Large intestine (tissue), 3 donors: ENCODE results near the gene ACKR1. TPM values are rescaled to one million over a fixed set of nuclear protein-coding genes. Genes with fewer than 3 reads are reported as not detected.

Experiments
- DNase-seq, 2 donors: peaks; one replicate each; pipeline versions ENCODE4 v3.0.0 to v3.0.0-alpha.2; 2013
- H3K27ac ChIP-seq: one replicate; pipeline ENCODE4 v1.5.1; 2013; ENCODE audit warnings: low read length
- H3K27me3 ChIP-seq: 2 replicates; pipeline ENCODE4 v1.6.1; 2013; ENCODE audit warnings: low read length; ENCODE audit not compliant: control insufficient read depth, insufficient read depth
- H3K36me3 ChIP-seq: 2 replicates; pipeline ENCODE4 v1.6.1; 2013; ENCODE audit warnings: low read length; ENCODE audit not compliant: control insufficient read depth, insufficient read depth
- H3K4me1 ChIP-seq: one replicate; pipeline ENCODE4 v1.6.1; 2013; ENCODE audit warnings: low read length; ENCODE audit not compliant: control insufficient read depth, insufficient read depth
- H3K4me3 ChIP-seq: one replicate; pipeline ENCODE4 v1.5.1; 2013; ENCODE audit warnings: low read length
- H3K9me3 ChIP-seq: one replicate; pipeline ENCODE4 v1.6.1; 2013; ENCODE audit warnings: mild to moderate bottlenecking, low read depth, low read length, moderate library complexity; ENCODE audit not compliant: control insufficient read depth
- WGBS: methylation state at CpG from one replicate; pipeline ENCODE4 v1.1.5; 2013; ENCODE audit warnings: low lambda C conversion rate; ENCODE audit not compliant: insufficient coverage; 5-methylcytosine and 5-hydroxymethylcytosine counted together
- polyA plus RNA-seq: library from polyadenylated mRNA; unstranded; fragments of 120-200 nt; gene quantifications from one replicate; pipeline ENCODE4 v1.2.1, GENCODE V29; 2013

The ACKR1 gene
- polyA plus RNA-seq, 1 donor, result 3.2 TPM

- Histone ChIP-seq H3K27ac (no peak overlapping the region), H3K4me1 (no peaks in the 10 kb centered on the region), H3K4me3 (peak overlapping the region; percentile 28), H3K27me3 (peaks cover 68% of the 10 kb centered on the region), H3K9me3 (no peaks in the 10 kb centered on the region), H3K36me3 (no peaks in the 10 kb centered on the region)
- no peak for DNase-seq
- no CpG with 5 or more reads among the region's 49 CpGs for WGBS
Observed at GRCh38 chr1:159171688-159172501, 32.8 kb upstream of the ACKR1 start.

- Histone ChIP-seq H3K9me3 (no peaks in the 10 kb centered on the region), H3K27me3 (peaks cover 68% of the 10 kb centered on the region), H3K4me3 (peak overlapping the region; percentile 6), H3K36me3 (no peaks in the 10 kb centered on the region), H3K27ac (no peak overlapping the region), H3K4me1 (no peaks in the 10 kb centered on the region)
- no peak for DNase-seq
- 0% methylated on average over 1 of the region's 17 CpGs for WGBS
Observed at GRCh38 chr1:159172614-159173291, 31.9 kb upstream of the ACKR1 start.

- WGBS, result no CpG with 5 or more reads among the region's 7 CpGs
- DNase-seq, result no peak
- H3K4me1 ChIP-seq, result no peaks in the 10 kb centered on the region
- no peaks in the 10 kb centered on the region for H3K9me3 ChIP-seq
- H3K36me3 ChIP-seq, result no peaks in the 10 kb centered on the region
- no peak overlapping the region for H3K27ac ChIP-seq
- H3K4me3 ChIP-seq, result peak overlapping the region; percentile 6
- peaks cover 63% of the 10 kb centered on the region for H3K27me3 ChIP-seq
Observed at GRCh38 chr1:159173320-159173719, 31.4 kb upstream of the ACKR1 start.

DNA sequence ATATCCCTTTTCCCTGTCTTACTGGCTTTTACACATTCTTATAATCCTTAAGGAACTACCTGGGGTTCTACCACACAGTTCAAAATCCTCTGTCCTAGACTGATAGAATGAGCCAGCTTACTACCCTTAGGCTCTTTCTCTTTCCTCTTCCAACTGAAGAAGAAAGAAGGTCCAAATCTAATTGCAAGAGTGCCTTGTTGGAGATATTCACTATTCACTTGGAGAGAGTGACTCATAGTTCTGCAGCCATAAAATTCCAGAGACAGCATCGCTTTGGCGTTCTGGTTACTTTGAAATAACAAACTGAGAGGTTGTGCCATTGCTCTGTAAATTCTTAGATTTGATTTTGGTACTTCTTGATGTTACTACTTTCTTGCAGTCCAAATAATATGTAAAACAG lies 29.1 kb upstream of the ACKR1 start:
- Histone ChIP-seq H3K27ac (no peak overlapping the region), H3K9me3 (no peaks in the 10 kb centered on the region), H3K36me3 (no peaks in the 10 kb centered on the region), H3K27me3 (peaks cover 43% of the 10 kb centered on the region), H3K4me1 (no peaks in the 10 kb centered on the region), H3K4me3 (no peak overlapping the region)
- no peak for DNase-seq
- no CpG with 5 or more reads among the region's 2 CpGs for WGBS

GRCh38 chr1:159177272-159177907 lies 27.3 kb upstream of the ACKR1 start:
- Histone ChIP-seq H3K9me3 (no peaks in the 10 kb centered on the region), H3K4me1 (no peaks in the 10 kb centered on the region), H3K4me3 (no peak overlapping the region), H3K27me3 (peaks cover 36% of the 10 kb centered on the region), H3K27ac (no peak overlapping the region), H3K36me3 (no peaks in the 10 kb centered on the region)
- peak; percentile 65 to 75 for DNase-seq
- no CpG with 5 or more reads among the region's 3 CpGs for WGBS

- Histone ChIP-seq H3K4me3 (no peak overlapping the region), H3K4me1 (no peaks in the 10 kb centered on the region), H3K36me3 (no peaks in the 10 kb centered on the region), H3K27ac (no peak overlapping the region), H3K27me3 (peaks cover 14% of the 10 kb centered on the region), H3K9me3 (no peaks in the 10 kb centered on the region)
- DNase-seq, result no peak
Observed at GRCh38 chr1:159179906-159180305, 24.8 kb upstream of the ACKR1 start.

DNA sequence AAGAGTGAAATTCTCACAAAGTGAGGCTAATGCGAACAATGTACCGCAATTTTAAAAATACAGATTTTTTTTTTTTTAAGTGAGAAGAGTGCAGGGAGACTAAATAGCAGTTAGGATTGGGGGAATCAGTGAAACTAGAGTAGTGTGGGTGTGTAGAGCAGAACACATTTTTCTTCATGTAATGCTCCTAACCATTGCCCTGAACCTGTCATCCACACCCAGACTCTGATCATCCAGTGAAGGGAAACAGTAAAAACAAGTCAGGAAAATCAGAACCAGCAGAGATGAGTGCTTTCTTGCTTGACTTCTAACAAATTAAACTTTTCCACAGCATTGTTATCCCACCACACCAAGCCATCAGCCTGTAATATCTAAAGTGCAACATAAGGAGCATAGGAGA lies 24.2 kb upstream of the ACKR1 start:
- no CpG with 5 or more reads among the region's 2 CpGs for WGBS
- Histone ChIP-seq H3K27me3 (peaks cover 16% of the 10 kb centered on the region), H3K36me3 (no peaks in the 10 kb centered on the region), H3K4me3 (no peak overlapping the region), H3K4me1 (no peaks in the 10 kb centered on the region), H3K9me3 (no peaks in the 10 kb centered on the region), H3K27ac (no peak overlapping the region)
- no peak for DNase-seq

- Histone ChIP-seq H3K36me3 (no peaks in the 10 kb centered on the region), H3K4me1 (no peaks in the 10 kb centered on the region), H3K27me3 (peaks cover 21% of the 10 kb centered on the region), H3K27ac (no peak overlapping the region), H3K9me3 (no peaks in the 10 kb centered on the region), H3K4me3 (no peak overlapping the region)
- DNase-seq, result no peak
- 33% methylated on average over 1 of the region's 4 CpGs for WGBS
Observed at GRCh38 chr1:159181328-159182024, 23.2 kb upstream of the ACKR1 start.

DNA sequence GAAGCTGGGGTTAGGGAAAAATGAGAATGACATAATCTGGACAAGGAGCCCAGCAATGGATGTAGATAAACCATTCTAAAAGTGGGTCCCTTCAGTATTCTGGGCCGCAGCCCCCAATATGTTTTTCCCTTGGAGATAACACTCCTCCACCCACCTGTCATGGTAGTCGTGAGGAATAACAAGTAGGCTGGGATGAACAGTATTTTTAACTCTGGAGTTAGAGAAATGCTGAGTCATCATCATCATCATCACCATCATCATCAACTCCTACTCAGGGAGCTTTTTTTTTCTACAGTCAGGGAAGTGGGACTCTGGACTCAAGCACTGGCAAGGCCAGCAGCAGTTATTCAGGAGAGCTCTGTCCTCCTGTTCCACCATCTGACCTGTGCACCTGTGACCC lies 20.5 kb upstream of the ACKR1 start:
- Histone ChIP-seq H3K4me1 (no peaks in the 10 kb centered on the region), H3K27me3 (peaks cover 43% of the 10 kb centered on the region), H3K27ac (no peak overlapping the region), H3K36me3 (no peaks in the 10 kb centered on the region), H3K4me3 (no peak overlapping the region), H3K9me3 (no peaks in the 10 kb centered on the region)
- DNase-seq, result no peak
- no CpG with 5 or more reads among the region's 2 CpGs for WGBS

- DNase-seq, result no peak
- Histone ChIP-seq H3K27me3 (peaks cover 52% of the 10 kb centered on the region), H3K9me3 (no peaks in the 10 kb centered on the region), H3K27ac (no peak overlapping the region), H3K4me3 (no peak overlapping the region), H3K4me1 (no peaks in the 10 kb centered on the region), H3K36me3 (no peaks in the 10 kb centered on the region)
- no CpG with 5 or more reads among the region's 5 CpGs for WGBS
Observed at GRCh38 chr1:159185121-159185520, 19.6 kb upstream of the ACKR1 start.
